Measurements from ENCODE around the gene KRTAP4-3. TPM values are rescaled to one million over a fixed set of nuclear protein-coding genes. Genes with fewer than 3 reads are reported as not detected.

Gene KRTAP4-3
- total RNA-seq, 5 donors from 2014 or later (not counting 1 experiment from before 2014, with no cell fraction given) = not detected

GRCh38 chr17:41178341-41178740 lies 10.3 kb upstream of the KRTAP4-3 start:
- Histone ChIP-seq H3K27ac (ENCODE audit: low read length) (no peak overlapping the region), H3K4me3 (ENCODE audit: control insufficient read depth in 1 of 2, extremely low read depth in 1 of 2, low read length in 1 of 2) (no peak overlapping the region), H3K4me1 (ENCODE audit: control insufficient read depth in 1 of 2, extremely low read depth in 1 of 2, insufficient read depth in 2 of 2, low read length in 2 of 2) (no peaks in the 10 kb centered on the region), H3K36me3 (ENCODE audit: control insufficient read depth in 2 of 2, extremely low read depth in 1 of 2, insufficient read depth in 1 of 2, low read length in 1 of 2) (no peaks in the 10 kb centered on the region), H3K9me3 (no peaks in the 10 kb centered on the region), H3K27me3 (replicated peaks in 1 of 2; ENCODE audit: control insufficient read depth in 2 of 2, extremely low read depth in 1 of 2, insufficient read depth in 2 of 2, low read length in 1 of 2) (peaks cover 0 to 4% of the 10 kb centered on the region in 2 experiments)
- ATAC-seq (replicated peaks in 1 of 4) (no peak), DNase-seq (no peak)
- Mint-ChIP-seq H3K36me3 (no peaks in the 10 kb centered on the region), H3K27ac (no peak overlapping the region), H3K9me3 (no peaks in the 10 kb centered on the region), H3K27me3 (no peaks in the 10 kb centered on the region), H3K4me3 (no peak overlapping the region), H3K4me1 (peaks cover 0 to 5% (median 4%) of the 10 kb centered on the region in 3 donors)
- POLR2A ChIA-PET = no interaction called here
- CTCF ChIA-PET = no interaction called here
- 96% methylated on average over 3 of the region's 3 CpGs for WGBS (ENCODE audit: insufficient coverage)

GRCh38 chr17:41177727-41178271 lies 9.8 kb upstream of the KRTAP4-3 start, which contains the start of gene KRTAP4-2:
Gene KRTAP4-2 (minus strand): TSS chr17:41178221. CDS start chr17:41178164, 57 bp downstream.
- Mint-ChIP-seq H3K4me1 (peaks cover 0 to 7% (median 6%) of the 10 kb centered on the region in 3 donors), H3K27me3 (no peaks in the 10 kb centered on the region), H3K27ac (peak within 1 kb of the TSS in 1 of 2 donors; percentile 44), H3K4me3 (no peak within 1 kb of the TSS), H3K36me3 (no peaks in the 10 kb centered on the region), H3K9me3 (no peaks in the 10 kb centered on the region)
- H3K9me3 ChIP-seq = no peaks in the 10 kb centered on the region
- no peak for DNase-seq
- 93% methylated on average over 6 of the region's 7 CpGs for whole genome bisulfite sequencing (ENCODE audit: insufficient coverage)
- CTCF ChIA-PET = no interaction called here
- H3K4me1 ChIP-seq (ENCODE audit: control insufficient read depth in 1 of 2, extremely low read depth in 1 of 2, insufficient read depth in 2 of 2, low read length in 2 of 2) = no peaks in the 10 kb centered on the region
- no peak within 1 kb of the TSS for H3K27ac ChIP-seq (ENCODE audit: low read length)
- no peak within 1 kb of the TSS for H3K4me3 ChIP-seq (ENCODE audit: control insufficient read depth in 1 of 2, extremely low read depth in 1 of 2, low read length in 1 of 2)
- POLR2A ChIA-PET = no interaction called here
- H3K36me3 ChIP-seq (ENCODE audit: control insufficient read depth in 2 of 2, extremely low read depth in 1 of 2, insufficient read depth in 1 of 2, low read length in 1 of 2) = no peaks in the 10 kb centered on the region
- no peak for ATAC-seq (replicated peaks in 1 of 4)
- H3K27me3 ChIP-seq (replicated peaks in 1 of 2; ENCODE audit: control insufficient read depth in 2 of 2, extremely low read depth in 1 of 2, insufficient read depth in 2 of 2, low read length in 1 of 2) = peaks cover 0 to 4% of the 10 kb centered on the region in 2 experiments

DNA sequence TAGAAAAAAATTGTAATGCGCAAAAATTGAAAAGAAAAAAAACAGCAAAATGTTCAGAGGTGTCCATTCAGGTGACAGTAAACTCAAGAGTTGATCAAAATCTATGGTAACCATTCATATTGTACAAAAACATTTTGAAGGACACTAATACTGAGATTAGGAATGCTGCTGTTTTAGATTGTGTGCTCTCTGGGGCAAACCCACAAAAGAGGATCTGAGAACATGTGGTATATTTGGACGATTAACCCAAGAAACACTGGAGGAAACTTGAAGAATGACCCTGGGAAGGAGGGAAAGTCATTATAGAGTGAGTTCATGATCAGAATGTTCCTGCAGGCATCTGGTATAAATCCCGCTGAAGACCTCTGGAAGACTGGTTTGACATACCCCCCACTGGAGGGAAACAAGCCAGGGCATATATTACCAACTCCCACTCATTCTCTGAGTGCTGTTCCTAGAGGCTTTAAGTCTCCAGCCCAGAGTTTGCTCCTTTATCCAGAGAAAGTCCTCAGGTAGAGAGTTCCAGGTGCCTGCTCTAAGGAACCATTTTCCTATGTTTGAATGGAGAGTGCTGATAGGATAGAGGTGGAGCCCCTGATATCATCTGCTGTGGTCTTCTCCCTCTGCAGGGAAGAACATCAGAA lies 8.8 kb upstream of the KRTAP4-3 start:
- no peak for ATAC-seq (replicated peaks in 1 of 4)
- Mint-ChIP-seq H3K4me3 (no peak overlapping the region), H3K4me1 (peaks cover 0 to 11% (median 7%) of the 10 kb centered on the region in 3 donors), H3K27me3 (peaks cover 0 to 4% of the 10 kb centered on the region in 2 donors), H3K27ac (peak overlapping the region in 1 of 2 donors; percentile 44), H3K9me3 (no peaks in the 10 kb centered on the region), H3K36me3 (no peaks in the 10 kb centered on the region)
- no peak for DNase-seq
- Histone ChIP-seq H3K36me3 (ENCODE audit: control insufficient read depth in 2 of 2, extremely low read depth in 1 of 2, insufficient read depth in 1 of 2, low read length in 1 of 2) (no peaks in the 10 kb centered on the region), H3K27me3 (replicated peaks in 1 of 2; ENCODE audit: control insufficient read depth in 2 of 2, extremely low read depth in 1 of 2, insufficient read depth in 2 of 2, low read length in 1 of 2) (peaks cover 0 to 4% of the 10 kb centered on the region in 2 experiments), H3K27ac (ENCODE audit: low read length) (no peak overlapping the region), H3K4me3 (ENCODE audit: control insufficient read depth in 1 of 2, extremely low read depth in 1 of 2, low read length in 1 of 2) (no peak overlapping the region), H3K9me3 (no peaks in the 10 kb centered on the region), H3K4me1 (ENCODE audit: control insufficient read depth in 1 of 2, extremely low read depth in 1 of 2, insufficient read depth in 2 of 2, low read length in 2 of 2) (no peaks in the 10 kb centered on the region)
- POLR2A ChIA-PET = no interaction called here
- CTCF ChIA-PET = no interaction called here
- WGBS (ENCODE audit: insufficient coverage) = no CpG with 5 or more reads among the region's 3 CpGs

- Mint-ChIP-seq H3K36me3 (no peaks in the 10 kb centered on the region), H3K27ac (no peak overlapping the region), H3K27me3 (peaks cover 0 to 4% of the 10 kb centered on the region in 2 donors), H3K4me3 (no peak overlapping the region), H3K9me3 (no peaks in the 10 kb centered on the region), H3K4me1 (peaks cover 0 to 11% (median 4%) of the 10 kb centered on the region in 3 donors)
- H3K27me3 ChIP-seq (replicated peaks in 1 of 2; ENCODE audit: control insufficient read depth in 2 of 2, extremely low read depth in 1 of 2, insufficient read depth in 2 of 2, low read length in 1 of 2) = peaks cover 0 to 3% of the 10 kb centered on the region in 2 experiments
- no peak overlapping the region for H3K27ac ChIP-seq (ENCODE audit: low read length)
- ATAC-seq (replicated peaks in 1 of 4) = no peak
- no peaks in the 10 kb centered on the region for H3K9me3 ChIP-seq
- H3K4me3 ChIP-seq (ENCODE audit: control insufficient read depth in 1 of 2, extremely low read depth in 1 of 2, low read length in 1 of 2) = no peak overlapping the region
- no peak for DNase-seq
- WGBS (ENCODE audit: insufficient coverage) = 81% methylated on average over 2 of the region's 2 CpGs
- no peaks in the 10 kb centered on the region for H3K4me1 ChIP-seq (ENCODE audit: control insufficient read depth in 1 of 2, extremely low read depth in 1 of 2, insufficient read depth in 2 of 2, low read length in 2 of 2)
- ChIA-PET CTCF (no interaction called here), POLR2A (interaction anchor here in 1 of 2 donors (0.7 kb wide), 1 partner anchor 199 kb away, joined by 6 read pairs; no protein-coding TSS in a partner anchor)
- H3K36me3 ChIP-seq (ENCODE audit: control insufficient read depth in 2 of 2, extremely low read depth in 1 of 2, insufficient read depth in 1 of 2, low read length in 1 of 2) = no peaks in the 10 kb centered on the region
These were observed 3.9 kb upstream of the KRTAP4-3 start for GRCh38 chr17:41171886-41172285.

DNA sequence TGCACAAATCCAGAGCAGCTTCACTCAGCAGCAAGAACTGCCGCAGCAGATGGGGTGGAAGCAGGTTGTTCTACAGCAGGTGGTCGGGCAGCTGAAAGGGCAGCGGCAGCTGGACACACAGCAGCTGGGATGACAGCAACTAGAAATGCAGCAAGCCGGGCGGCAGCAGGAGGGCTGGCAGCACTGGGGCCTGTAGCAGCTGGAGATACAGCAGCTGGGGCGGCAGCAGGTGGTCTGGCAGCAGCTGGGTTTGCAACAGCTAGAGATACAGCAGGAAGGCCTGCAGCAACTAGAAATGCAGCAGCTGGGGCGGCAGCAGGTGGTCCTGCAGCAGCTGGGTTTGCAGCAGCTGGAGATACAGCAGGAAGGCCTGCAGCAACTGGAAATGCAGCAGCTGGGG lies 460 bp downstream of the KRTAP4-3 start:
- H3K4me1 Mint-ChIP-seq = peaks cover 0 to 5% (median 0%) of the 10 kb centered on the region in 3 donors
- H3K9me3 Mint-ChIP-seq = no peaks in the 10 kb centered on the region
- ATAC-seq (replicated peaks in 1 of 4) (no peak), DNase-seq (no peak)
- no peak overlapping the region for H3K4me3 Mint-ChIP-seq
- Histone ChIP-seq H3K9me3 (no peaks in the 10 kb centered on the region), H3K4me1 (ENCODE audit: control insufficient read depth in 1 of 2, extremely low read depth in 1 of 2, insufficient read depth in 2 of 2, low read length in 2 of 2) (no peaks in the 10 kb centered on the region), H3K27me3 (replicated peaks in 1 of 2; ENCODE audit: control insufficient read depth in 2 of 2, extremely low read depth in 1 of 2, insufficient read depth in 2 of 2, low read length in 1 of 2) (peaks cover 0 to 2% of the 10 kb centered on the region in 2 experiments), H3K27ac (ENCODE audit: low read length) (no peak overlapping the region), H3K36me3 (ENCODE audit: control insufficient read depth in 2 of 2, extremely low read depth in 1 of 2, insufficient read depth in 1 of 2, low read length in 1 of 2) (no peaks in the 10 kb centered on the region), H3K4me3 (ENCODE audit: control insufficient read depth in 1 of 2, extremely low read depth in 1 of 2, low read length in 1 of 2) (no peak overlapping the region)
- POLR2A ChIA-PET = no interaction called here
- WGBS (ENCODE audit: insufficient coverage) = 91% methylated on average over 7 of the region's 7 CpGs
- peaks cover 0 to 4% of the 10 kb centered on the region in 2 donors for H3K27me3 Mint-ChIP-seq
- CTCF ChIA-PET = no interaction called here
- H3K36me3 Mint-ChIP-seq = no peaks in the 10 kb centered on the region
- no peak overlapping the region for H3K27ac Mint-ChIP-seq

- H3K4me1 ChIP-seq (ENCODE audit: control insufficient read depth in 1 of 2, extremely low read depth in 1 of 2, insufficient read depth in 2 of 2, low read length in 2 of 2) = no peaks in the 10 kb centered on the region
- Mint-ChIP-seq H3K27me3 (peaks cover 4 to 10% of the 10 kb centered on the region in 2 donors), H3K36me3 (no peaks in the 10 kb centered on the region), H3K4me3 (no peak overlapping the region), H3K4me1 (no peaks in the 10 kb centered on the region), H3K9me3 (no peaks in the 10 kb centered on the region), H3K27ac (no peak overlapping the region)
- no peak overlapping the region for H3K27ac ChIP-seq (ENCODE audit: low read length)
- H3K27me3 ChIP-seq (replicated peaks in 1 of 2; ENCODE audit: control insufficient read depth in 2 of 2, extremely low read depth in 1 of 2, insufficient read depth in 2 of 2, low read length in 1 of 2) = peaks cover 0 to 9% of the 10 kb centered on the region in 2 experiments
- H3K9me3 ChIP-seq = no peaks in the 10 kb centered on the region
- ChIA-PET POLR2A (no interaction called here), CTCF (no interaction called here)
- 83% methylated on average over 1 of the region's 7 CpGs for whole genome bisulfite sequencing (ENCODE audit: insufficient coverage)
- ATAC-seq (replicated peaks in 1 of 4) (no peak), DNase-seq (no peak)
- H3K36me3 ChIP-seq (ENCODE audit: control insufficient read depth in 2 of 2, extremely low read depth in 1 of 2, insufficient read depth in 1 of 2, low read length in 1 of 2) = no peaks in the 10 kb centered on the region
- no peak overlapping the region for H3K4me3 ChIP-seq (ENCODE audit: control insufficient read depth in 1 of 2, extremely low read depth in 1 of 2, low read length in 1 of 2)
These were observed 4.2 kb downstream of the KRTAP4-3 start for GRCh38 chr17:41163828-41164227.

Measured in T-cell (primary cell).